HL-60 (cell line): ENCODE data around the gene SH3BGRL3.

Experiments
- DNase-seq, 2 experiments: peaks; one replicate each; pipeline ENCODE4 v3.0.0-alpha.2; 2010 to 2020; ENCODE audit warnings: low read depth in 1 of 2, low spot score in 1 of 2
- H3K27ac ChIP-seq: fragments of 250-450 bp; sonication (Bioruptor Pico); replicated peaks from 2 replicates; pipeline ENCODE4 v1.5.1; 2020; ENCODE audit warnings: mild to moderate bottlenecking, moderate library complexity
- H3K27me3 ChIP-seq: fragments of 250-450 bp; sonication (Bioruptor Pico); 2 replicates; pipeline ENCODE4 v1.5.1; 2021; ENCODE audit warnings: mild to moderate bottlenecking, moderate library complexity; ENCODE audit not compliant: insufficient read depth, poor library complexity, severe bottlenecking
- H3K4me3 ChIP-seq: replicated peaks from 2 replicates; pipeline ENCODE4 v1.5.1; 2011; ENCODE audit warnings: mild to moderate bottlenecking, control low read depth, low read length; ENCODE audit not compliant: insufficient read depth
- CTCF ChIP-seq: IDR thresholded peaks from one replicate; pipeline ENCODE4 v1.5.1; 2011; ENCODE audit warnings: low read length, control low read depth, inconsistent platforms; ENCODE audit not compliant: insufficient read depth
- GABPA ChIP-seq: IDR thresholded peaks from 2 replicates; pipeline ENCODE4 v1.6.1; 2012; ENCODE audit warnings: low read depth
- POLR2AphosphoS5 ChIP-seq: IDR thresholded peaks from 2 replicates; pipeline ENCODE4 v1.6.1; 2012; ENCODE audit warnings: low read depth
- REST ChIP-seq: IDR thresholded peaks from 2 replicates; pipeline ENCODE4 v1.6.1; 2012; ENCODE audit warnings: low read depth; ENCODE audit not compliant: insufficient replicate concordance
- SPI1 ChIP-seq: IDR thresholded peaks from 2 replicates; pipeline ENCODE4 v1.6.1; 2012; ENCODE audit warnings: low read depth, mild to moderate bottlenecking, borderline replicate concordance

Gene SH3BGRL3

GRCh38 chr1:26276432-26276838 lies 3.5 kb upstream of the SH3BGRL3 start:
- Histone ChIP-seq H3K4me3 (no peak overlapping the region), H3K27ac (peak overlapping the region; percentile 88), H3K27me3 (no peaks in the 10 kb centered on the region)
- no peak for DNase-seq
- TF ChIP-seq REST: no peak
- 0 out of 2 replicates have a peak, but pooled peaks have one; percentile 44 for TF ChIP-seq POLR2AphosphoS5
- no peak for TF ChIP-seq GABPA
- TF ChIP-seq SPI1: no peak; the same call in 1 of the 2 replicates
- TF ChIP-seq CTCF: no peak

GRCh38 chr1:26277261-26277661 lies 2.6 kb upstream of the SH3BGRL3 start:
- no peaks in the 10 kb centered on the region for H3K27me3 ChIP-seq
- no peak for DNase-seq
- H3K27ac ChIP-seq: peak overlapping the region; percentile 88
- no peak overlapping the region for H3K4me3 ChIP-seq
- no peak for TF ChIP-seq SPI1

- TF ChIP-seq REST (no peak), GABPA (no peak), POLR2AphosphoS5 (no peak), CTCF (no peak)
- H3K4me3 ChIP-seq: no peak overlapping the region
- DNase-seq: no peak
- peak overlapping the region; percentile 88 for H3K27ac ChIP-seq
- H3K27me3 ChIP-seq: no peaks in the 10 kb centered on the region
Observed at GRCh38 chr1:26277719-26278118, 2.2 kb upstream of the SH3BGRL3 start.

GRCh38 chr1:26278303-26278702 lies 1.6 kb upstream of the SH3BGRL3 start:
- TF ChIP-seq CTCF (no peak), POLR2AphosphoS5 (no peak), REST (no peak), SPI1 (no peak), GABPA (no peak)
- Histone ChIP-seq H3K27ac (peak overlapping the region; percentile 88), H3K4me3 (no peak overlapping the region), H3K27me3 (no peaks in the 10 kb centered on the region)
- no peak for DNase-seq
